ENCODE data around the gene VPS35L. TPM values are rescaled to one million over a fixed set of nuclear protein-coding genes. Genes with fewer than 3 reads are reported as not detected.

The VPS35L gene
- total RNA-seq, 1 experiment from 2014 or later, result 5.4 TPM

GRCh38 chr16:19654147-19654546 lies 98.6 kb downstream of the VPS35L start:
- H3K27me3 ChIP-seq (replicated peaks; ENCODE audit: control insufficient read depth, insufficient read depth, low read length), result no peaks in the 10 kb centered on the region
- intact Hi-C loops (cut with micrococcal nuclease; ENCODE audit: unreplicated experiment), result no loop called here
- peaks cover 16% of the 10 kb centered on the region for H3K4me1 ChIP-seq
- BruUV-seq (replicated peaks), result no TSS peak
- no peaks in the 10 kb centered on the region; the same call in 1 of the 2 replicates for H3K36me3 ChIP-seq (ENCODE audit: control insufficient read depth, insufficient read depth, low read length)
- no peaks in the 10 kb centered on the region for H3K27me3 Mint-ChIP-seq (ENCODE audit: insufficient read depth, unreplicated experiment)
- H3K9me3 ChIP-seq, result no peaks in the 10 kb centered on the region
- ChIA-PET POLR2A (no interaction called here), CTCF (no interaction called here)
- no peak for DNase-seq
- H3K4me3 ChIP-seq (ENCODE audit: low read depth, low read length), result no peak overlapping the region
- peaks cover 9% of the 10 kb centered on the region for H3K9me3 Mint-ChIP-seq (ENCODE audit: unreplicated experiment)
- H3K27ac Mint-ChIP-seq (ENCODE audit: unreplicated experiment), result no peak overlapping the region
- H3K4me1 Mint-ChIP-seq (ENCODE audit: low read depth, unreplicated experiment), result peaks cover 6% of the 10 kb centered on the region
- no peak for TF ChIP-seq CTCF (IDR thresholded peaks at IDR 0.05; ENCODE audit: insufficient read depth in 1 of 2, low read depth in 1 of 2, low read length in 1 of 2, severe bottlenecking in 1 of 2, unreplicated experiment in 1 of 2)
- H3K36me3 Mint-ChIP-seq (ENCODE audit: insufficient read depth, unreplicated experiment), result no peaks in the 10 kb centered on the region
- no peak overlapping the region for H3K4me3 Mint-ChIP-seq (ENCODE audit: unreplicated experiment)

- no peak for DNase-seq
- Mint-ChIP-seq H3K4me3 (ENCODE audit: unreplicated experiment) (no peak overlapping the region), H3K27ac (ENCODE audit: unreplicated experiment) (no peak overlapping the region), H3K9me3 (ENCODE audit: unreplicated experiment) (peaks cover 9% of the 10 kb centered on the region), H3K4me1 (ENCODE audit: low read depth, unreplicated experiment) (peaks cover 6% of the 10 kb centered on the region), H3K36me3 (ENCODE audit: insufficient read depth, unreplicated experiment) (no peaks in the 10 kb centered on the region), H3K27me3 (ENCODE audit: insufficient read depth, unreplicated experiment) (no peaks in the 10 kb centered on the region)
- ChIA-PET CTCF (interaction anchor here (0.6 kb wide), 1 partner anchor 31 kb away, joined by 3 read pairs; no protein-coding TSS in a partner anchor), POLR2A (no interaction called here)
- H3K27me3 ChIP-seq (replicated peaks; ENCODE audit: control insufficient read depth, insufficient read depth, low read length), result no peaks in the 10 kb centered on the region
- no TSS peak for BruUV-seq (replicated peaks)
- no peak for TF ChIP-seq CTCF (IDR thresholded peaks at IDR 0.05; ENCODE audit: insufficient read depth in 1 of 2, low read depth in 1 of 2, low read length in 1 of 2, severe bottlenecking in 1 of 2, unreplicated experiment in 1 of 2)
- H3K9me3 ChIP-seq, result no peaks in the 10 kb centered on the region
- H3K36me3 ChIP-seq (ENCODE audit: control insufficient read depth, insufficient read depth, low read length), result no peaks in the 10 kb centered on the region; the same call in 1 of the 2 replicates
- 0 out of 2 replicates have a peak, but pooled peaks cover 9% of the 10 kb centered on the region for H3K4me1 ChIP-seq
- intact Hi-C loops (cut with micrococcal nuclease; ENCODE audit: unreplicated experiment), result no loop called here
- H3K4me3 ChIP-seq (ENCODE audit: low read depth, low read length), result no peak overlapping the region
Observed at GRCh38 chr16:19655242-19655777, 99.8 kb downstream of the VPS35L start.

- Mint-ChIP-seq H3K27me3 (ENCODE audit: insufficient read depth, unreplicated experiment) (no peaks in the 10 kb centered on the region), H3K27ac (ENCODE audit: unreplicated experiment) (no peak overlapping the region), H3K4me1 (ENCODE audit: low read depth, unreplicated experiment) (no peaks in the 10 kb centered on the region), H3K9me3 (ENCODE audit: unreplicated experiment) (peaks cover 9% of the 10 kb centered on the region), H3K36me3 (ENCODE audit: insufficient read depth, unreplicated experiment) (no peaks in the 10 kb centered on the region), H3K4me3 (ENCODE audit: unreplicated experiment) (no peak overlapping the region)
- CTCF ChIA-PET, result no interaction called here
- Histone ChIP-seq H3K9me3 (peaks cover 10% of the 10 kb centered on the region; the same call in 1 of the 2 replicates), H3K4me3 (ENCODE audit: low read depth, low read length) (no peak overlapping the region), H3K4me1 (no peaks in the 10 kb centered on the region; the same call in 1 of the 2 replicates), H3K27me3 (replicated peaks; ENCODE audit: control insufficient read depth, insufficient read depth, low read length) (no peaks in the 10 kb centered on the region), H3K36me3 (ENCODE audit: control insufficient read depth, insufficient read depth, low read length) (no peaks in the 10 kb centered on the region; the same call in 1 of the 2 replicates)
- no peak for DNase-seq
- POLR2A ChIA-PET, result no interaction called here
- no TSS peak for BruUV-seq (replicated peaks)
- intact Hi-C loops (cut with micrococcal nuclease; ENCODE audit: unreplicated experiment), result no loop called here
- no peak for TF ChIP-seq CTCF (IDR thresholded peaks at IDR 0.05; ENCODE audit: insufficient read depth in 1 of 2, low read depth in 1 of 2, low read length in 1 of 2, severe bottlenecking in 1 of 2, unreplicated experiment in 1 of 2)
Observed at GRCh38 chr16:19657831-19658230, 102.3 kb downstream of the VPS35L start.

Data from Caco-2 (cell line).